ENCODE measurements around the gene MPZL3.

Gene MPZL3

DNA sequence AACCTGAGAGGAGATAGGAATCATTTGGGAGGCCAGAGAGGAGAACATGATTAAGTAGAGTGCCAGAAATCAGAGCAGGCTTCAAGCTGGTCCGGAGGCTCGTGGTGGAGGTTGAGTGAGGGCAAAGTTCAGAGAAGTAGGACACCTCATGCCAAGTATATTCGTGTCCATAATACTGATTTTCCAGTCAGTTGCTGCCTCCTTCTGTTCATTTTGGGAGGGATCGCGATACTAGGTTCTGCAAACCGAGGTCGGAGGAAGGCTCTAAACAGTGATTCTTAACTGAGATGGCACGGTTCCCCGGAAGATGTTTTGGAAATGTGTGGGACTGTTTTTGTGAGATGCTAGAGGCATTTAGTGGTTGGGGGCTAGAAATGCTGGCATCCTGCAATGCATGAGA is 38.8 kb upstream of the MPZL3 start:
- peak; percentile 39 for DNase-seq (ENCODE audit: low spot score)
- TF ChIP-seq, protein P1, sequence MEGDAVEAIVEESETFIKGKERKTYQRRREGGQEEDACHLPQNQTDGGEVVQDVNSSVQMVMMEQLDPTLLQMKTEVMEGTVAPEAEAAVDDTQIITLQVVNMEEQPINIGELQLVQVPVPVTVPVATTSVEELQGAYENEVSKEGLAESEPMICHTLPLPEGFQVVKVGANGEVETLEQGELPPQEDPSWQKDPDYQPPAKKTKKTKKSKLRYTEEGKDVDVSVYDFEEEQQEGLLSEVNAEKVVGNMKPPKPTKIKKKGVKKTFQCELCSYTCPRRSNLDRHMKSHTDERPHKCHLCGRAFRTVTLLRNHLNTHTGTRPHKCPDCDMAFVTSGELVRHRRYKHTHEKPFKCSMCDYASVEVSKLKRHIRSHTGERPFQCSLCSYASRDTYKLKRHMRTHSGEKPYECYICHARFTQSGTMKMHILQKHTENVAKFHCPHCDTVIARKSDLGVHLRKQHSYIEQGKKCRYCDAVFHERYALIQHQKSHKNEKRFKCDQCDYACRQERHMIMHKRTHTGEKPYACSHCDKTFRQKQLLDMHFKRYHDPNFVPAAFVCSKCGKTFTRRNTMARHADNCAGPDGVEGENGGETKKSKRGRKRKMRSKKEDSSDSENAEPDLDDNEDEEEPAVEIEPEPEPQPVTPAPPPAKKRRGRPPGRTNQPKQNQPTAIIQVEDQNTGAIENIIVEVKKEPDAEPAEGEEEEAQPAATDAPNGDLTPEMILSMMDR (IDR thresholded peaks at IDR 0.05; ENCODE audit: extremely low read depth, missing control alignments) = peak; percentile 32

DNA sequence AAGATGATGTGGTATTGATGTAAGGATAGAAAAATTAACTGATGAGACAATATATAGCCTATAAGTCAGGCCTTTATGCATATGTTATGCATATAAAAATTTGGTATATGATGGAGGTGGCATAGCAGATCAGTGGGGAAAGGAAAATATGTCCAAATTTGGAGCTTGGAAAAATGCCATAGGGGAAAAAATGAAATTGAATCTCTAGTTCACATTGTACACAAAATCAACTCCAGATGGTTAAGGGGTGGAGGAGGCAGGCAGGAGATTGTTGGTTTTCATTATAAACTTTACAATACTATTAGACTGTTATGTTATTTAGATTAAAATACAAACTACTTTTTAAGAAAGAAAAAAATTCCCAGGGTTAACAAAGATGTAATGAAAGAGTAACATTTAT is 37.2 kb upstream of the MPZL3 start:
- TF ChIP-seq, protein P1 (IDR thresholded peaks at IDR 0.05; ENCODE audit: extremely low read depth, missing control alignments) = no peak
- no peak for DNase-seq (ENCODE audit: low spot score)

DNA sequence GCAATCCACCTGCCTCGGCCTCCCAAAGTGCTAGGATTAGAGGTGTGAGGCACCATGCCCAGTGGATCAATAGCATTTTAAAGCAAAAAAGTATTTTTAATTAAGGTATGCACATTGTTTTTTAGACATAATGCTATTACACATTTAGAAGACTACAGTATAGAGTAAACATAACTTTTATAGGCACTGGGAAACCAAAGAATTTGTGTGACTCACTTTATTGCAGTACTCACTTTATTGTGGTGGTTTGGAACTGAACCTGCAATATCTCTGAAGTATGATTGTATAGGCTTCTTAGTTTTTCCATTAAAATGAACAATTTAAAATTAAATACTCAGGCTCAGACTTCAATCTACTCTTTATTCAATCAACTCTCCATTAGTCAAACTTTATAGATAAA is 34.8 kb upstream of the MPZL3 start:
- DNase-seq (ENCODE audit: low spot score) = no peak
- TF ChIP-seq, protein P1 (IDR thresholded peaks at IDR 0.05; ENCODE audit: extremely low read depth, missing control alignments) = no peak

- DNase-seq (ENCODE audit: low spot score) = no peak
- TF ChIP-seq, protein P1 (IDR thresholded peaks at IDR 0.05; ENCODE audit: extremely low read depth, missing control alignments) = no peak
Observed at GRCh38 chr11:118286545-118286944, 34.4 kb upstream of the MPZL3 start.

DNA sequence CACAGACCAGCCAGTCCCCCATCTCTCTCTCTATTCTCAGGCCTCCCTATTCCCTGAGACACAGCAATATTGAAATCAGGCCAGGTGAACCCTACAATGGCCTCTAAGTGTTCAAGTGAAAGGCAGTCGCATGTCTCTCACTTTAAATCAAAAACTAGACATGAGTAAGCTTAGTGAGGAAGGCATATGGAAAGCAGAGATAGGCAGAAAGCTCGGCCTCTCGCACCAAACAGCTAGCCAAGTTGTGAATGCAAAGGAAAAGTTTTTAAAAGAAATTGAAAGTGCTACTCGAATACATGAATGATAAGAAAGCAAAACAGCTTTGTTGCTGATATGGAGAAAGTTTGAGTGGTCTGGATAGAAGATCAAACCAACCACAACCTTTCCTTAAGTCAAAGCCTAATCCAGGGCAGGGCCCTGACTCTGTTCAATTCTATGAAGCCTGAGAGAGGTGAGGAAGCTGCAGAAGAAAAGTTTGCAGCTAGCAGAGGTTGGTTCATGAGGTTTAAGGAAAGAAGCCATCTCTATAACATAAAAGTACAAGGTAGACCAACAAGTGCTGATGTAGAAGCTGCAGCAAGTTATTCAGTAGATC is 31.7 kb upstream of the MPZL3 start:
- TF ChIP-seq, protein P1 (IDR thresholded peaks at IDR 0.05; ENCODE audit: extremely low read depth, missing control alignments) = no peak
- no peak for DNase-seq (ENCODE audit: low spot score)

DNA sequence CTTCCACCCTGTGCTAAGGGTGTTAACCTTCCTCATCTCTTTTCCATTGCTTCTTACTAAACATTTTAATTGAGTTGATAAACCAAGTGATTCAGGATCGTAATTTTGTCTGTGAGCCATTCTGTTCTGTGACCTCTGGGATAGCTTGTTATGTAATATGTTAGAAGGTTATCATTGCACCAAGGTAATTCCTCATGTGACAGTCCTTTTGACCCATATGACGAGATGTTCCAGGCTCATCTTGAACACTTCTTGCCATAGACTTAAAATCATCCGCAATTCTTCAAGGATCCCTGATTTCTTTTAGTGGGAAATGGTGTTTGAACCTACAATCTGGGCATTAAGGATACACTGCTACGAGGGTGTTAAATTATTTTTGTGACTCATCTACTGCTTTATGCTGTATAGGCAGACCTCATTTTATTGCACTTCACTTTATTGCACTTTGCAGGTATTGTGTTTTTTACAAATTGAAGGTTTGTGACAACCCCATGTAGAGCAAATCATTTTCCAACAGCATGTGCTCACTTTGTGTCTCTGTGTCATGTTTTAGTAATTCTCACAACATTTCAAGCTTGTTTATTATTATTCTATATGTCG is 31.0 kb upstream of the MPZL3 start:
- no peak for DNase-seq (ENCODE audit: low spot score)
- TF ChIP-seq, protein P1 (IDR thresholded peaks at IDR 0.05; ENCODE audit: extremely low read depth, missing control alignments) = no peak

DNA sequence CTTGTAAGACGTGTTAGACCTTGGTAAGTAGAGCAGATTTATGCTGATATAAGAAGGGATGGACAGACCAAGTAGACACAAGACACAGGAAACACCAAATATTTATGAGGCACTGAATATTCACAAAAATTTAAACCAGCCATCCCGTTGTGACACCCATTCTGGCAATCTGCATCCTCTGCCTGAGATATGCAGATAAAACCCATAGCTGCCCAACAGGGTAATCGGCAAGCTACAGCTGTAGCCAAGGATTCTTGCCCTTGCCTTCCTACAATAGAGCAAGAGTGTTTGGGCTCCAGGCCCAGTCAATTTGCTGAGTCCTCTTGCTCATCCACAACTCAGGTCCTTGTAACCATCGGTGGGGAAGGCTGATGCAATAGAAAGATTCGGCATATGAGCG is 30.4 kb upstream of the MPZL3 start:
- no peak for DNase-seq (ENCODE audit: low spot score)
- TF ChIP-seq, protein P1 (IDR thresholded peaks at IDR 0.05; ENCODE audit: extremely low read depth, missing control alignments) = no peak

Data from GM20000 (cell line).